Activated T-cell treated with anti-CD3 and anti-CD28 coated beads, Interleukin-2, amount 50 U/mL, for 4 hours (primary cell): ENCODE measurements around the gene KL. TPM values are rescaled to one million over a fixed set of nuclear protein-coding genes. Genes with fewer than 3 reads are reported as not detected.

Experiments used
- ATAC-seq, 2 donors: fragments of 200-7000 bp; cut with Tn5 transposase; one replicate each; pipeline ENCODE4 v1.10.0; 2021
- DNase-seq: peaks from one replicate; pipeline ENCODE4 v3.0.0-alpha.2; 2020
- H3K27me3 Mint-ChIP-seq: one replicate; pipeline ENCODE4 v1.8.0; 2021; ENCODE audit warnings: low read depth, mixed read lengths
- H3K36me3 Mint-ChIP-seq: one replicate; pipeline ENCODE4 v1.8.0; 2022; ENCODE audit warnings: mixed read lengths; ENCODE audit not compliant: insufficient read depth
- H3K4me1 Mint-ChIP-seq: one replicate; pipeline ENCODE4 v1.8.0; 2021; ENCODE audit warnings: low read depth, mixed read lengths
- H3K4me3 Mint-ChIP-seq: one replicate; pipeline ENCODE4 v1.8.0; 2021; ENCODE audit warnings: mild to moderate bottlenecking, moderate library complexity, mixed read lengths
- H3K9me3 Mint-ChIP-seq: one replicate; pipeline ENCODE4 v1.8.0; 2021; ENCODE audit warnings: mixed read lengths
- total RNA-seq, 3 donors: library from RNA; stranded (reverse); gene quantifications; one replicate each; pipeline ENCODE4 v1.2.1, GENCODE V29; 2021

KL gene
- total RNA-seq, 3 donors from 2014 or later = 0.30 to 0.42 (median 0.38) TPM

GRCh38 chr13:33011828-33012470, 4.3 kb upstream of the KL start:
- ATAC-seq (no peak), DNase-seq (no peak)
- H3K9me3 Mint-ChIP-seq = peaks cover 20% of the 10 kb centered on the region
- no peak overlapping the region for H3K4me3 Mint-ChIP-seq
- H3K27me3 Mint-ChIP-seq = peaks cover 54% of the 10 kb centered on the region
- H3K36me3 Mint-ChIP-seq = no peaks in the 10 kb centered on the region
- H3K4me1 Mint-ChIP-seq = peaks cover 6% of the 10 kb centered on the region

- Mint-ChIP-seq H3K9me3 (peaks cover 3% of the 10 kb centered on the region), H3K4me3 (no peak overlapping the region), H3K27me3 (peaks cover 67% of the 10 kb centered on the region), H3K4me1 (peaks cover 12% of the 10 kb centered on the region), H3K36me3 (no peaks in the 10 kb centered on the region)
- ATAC-seq (no peak), DNase-seq (no peak)
Observed at GRCh38 chr13:33014291-33014690, 1.9 kb upstream of the KL start.

GRCh38 chr13:33015241-33015668, 968 bp upstream of the KL start:
- Mint-ChIP-seq H3K9me3 (no peaks in the 10 kb centered on the region), H3K36me3 (no peaks in the 10 kb centered on the region), H3K27me3 (peaks cover 69% of the 10 kb centered on the region), H3K4me1 (peaks cover 12% of the 10 kb centered on the region), H3K4me3 (peak overlapping the region; percentile 56)
- ATAC-seq (no peak), DNase-seq (no peak)

GRCh38 chr13:33015791-33016323, 366 bp upstream of the KL start:
- Mint-ChIP-seq H3K36me3 (no peaks in the 10 kb centered on the region), H3K4me1 (peaks cover 12% of the 10 kb centered on the region), H3K9me3 (no peaks in the 10 kb centered on the region), H3K27me3 (peaks cover 71% of the 10 kb centered on the region), H3K4me3 (peak overlapping the region; percentile 56)
- ATAC-seq (no peak), DNase-seq (no peak)

GRCh38 chr13:33017323-33017929, 1.2 kb downstream of the KL start:
- peak; percentile 90 for ATAC-seq
- DNase-seq = no peak
- peak overlapping the region; percentile 64 for H3K4me3 Mint-ChIP-seq
- peaks cover 62% of the 10 kb centered on the region for H3K27me3 Mint-ChIP-seq
- H3K4me1 Mint-ChIP-seq = peaks cover 12% of the 10 kb centered on the region
- no peaks in the 10 kb centered on the region for H3K36me3 Mint-ChIP-seq
- no peaks in the 10 kb centered on the region for H3K9me3 Mint-ChIP-seq

- no peaks in the 10 kb centered on the region for H3K9me3 Mint-ChIP-seq
- peaks cover 57% of the 10 kb centered on the region for H3K27me3 Mint-ChIP-seq
- DNase-seq (no peak), ATAC-seq (no peak)
- no peaks in the 10 kb centered on the region for H3K36me3 Mint-ChIP-seq
- H3K4me3 Mint-ChIP-seq = no peak overlapping the region
- peaks cover 12% of the 10 kb centered on the region for H3K4me1 Mint-ChIP-seq
Observed at GRCh38 chr13:33018886-33019285, 2.7 kb downstream of the KL start.

GRCh38 chr13:33022986-33023385, 6.8 kb downstream of the KL start:
- Mint-ChIP-seq H3K36me3 (no peaks in the 10 kb centered on the region), H3K4me3 (no peak overlapping the region), H3K9me3 (no peaks in the 10 kb centered on the region), H3K4me1 (no peaks in the 10 kb centered on the region), H3K27me3 (peaks cover 33% of the 10 kb centered on the region)
- DNase-seq = no peak
- no peak for ATAC-seq

GRCh38 chr13:33025220-33025744, 9.1 kb downstream of the KL start:
- Mint-ChIP-seq H3K4me3 (no peak overlapping the region), H3K4me1 (no peaks in the 10 kb centered on the region), H3K36me3 (no peaks in the 10 kb centered on the region), H3K27me3 (peaks cover 18% of the 10 kb centered on the region), H3K9me3 (no peaks in the 10 kb centered on the region)
- DNase-seq = no peak
- no peak for ATAC-seq

GRCh38 chr13:33026489-33027152, 10.4 kb downstream of the KL start:
- Mint-ChIP-seq H3K9me3 (no peaks in the 10 kb centered on the region), H3K4me1 (no peaks in the 10 kb centered on the region), H3K36me3 (no peaks in the 10 kb centered on the region), H3K4me3 (no peak overlapping the region), H3K27me3 (peaks cover 14% of the 10 kb centered on the region)
- ATAC-seq (no peak), DNase-seq (no peak)

- ATAC-seq = no peak
- Mint-ChIP-seq H3K4me1 (peaks cover 8% of the 10 kb centered on the region), H3K4me3 (no peak overlapping the region), H3K27me3 (peaks cover 16% of the 10 kb centered on the region), H3K36me3 (no peaks in the 10 kb centered on the region), H3K9me3 (peaks cover 3% of the 10 kb centered on the region)
- DNase-seq = no peak
Observed at GRCh38 chr13:33028620-33029019, 12.4 kb downstream of the KL start.

- Mint-ChIP-seq H3K36me3 (no peaks in the 10 kb centered on the region), H3K4me1 (peaks cover 8% of the 10 kb centered on the region), H3K27me3 (peaks cover 16% of the 10 kb centered on the region), H3K9me3 (peaks cover 3% of the 10 kb centered on the region), H3K4me3 (no peak overlapping the region)
- no peak for ATAC-seq
- DNase-seq = no peak
Observed at GRCh38 chr13:33031277-33031676, 15.1 kb downstream of the KL start.

GRCh38 chr13:33032037-33032625, 15.9 kb downstream of the KL start:
- Mint-ChIP-seq H3K27me3 (peaks cover 14% of the 10 kb centered on the region), H3K4me3 (peak overlapping the region; percentile 32), H3K4me1 (peaks cover 8% of the 10 kb centered on the region), H3K9me3 (peaks cover 3% of the 10 kb centered on the region), H3K36me3 (no peaks in the 10 kb centered on the region)
- no peak for DNase-seq
- no peak for ATAC-seq

- no peaks in the 10 kb centered on the region for H3K36me3 Mint-ChIP-seq
- ATAC-seq = peak; percentile 75 to 90
- H3K4me1 Mint-ChIP-seq = peaks cover 8% of the 10 kb centered on the region
Observed at GRCh38 chr13:33033051-33033812, 17.0 kb downstream of the KL start.

GRCh38 chr13:33033986-33034385, 17.8 kb downstream of the KL start:
- ATAC-seq (no peak), DNase-seq (no peak)
- Mint-ChIP-seq H3K27me3 (peaks cover 14% of the 10 kb centered on the region), H3K4me3 (no peak overlapping the region), H3K36me3 (no peaks in the 10 kb centered on the region), H3K9me3 (peaks cover 3% of the 10 kb centered on the region), H3K4me1 (peaks cover 8% of the 10 kb centered on the region)

More at GRCh38 chr13:33033051-33033812, 17.0 kb downstream of the KL start:
- Mint-ChIP-seq H3K4me3 (peak overlapping the region; percentile 84), H3K9me3 (peaks cover 3% of the 10 kb centered on the region), H3K27me3 (peaks cover 14% of the 10 kb centered on the region)
- DNase-seq = no peak
